Activated T-cell treated with anti-CD3 and anti-CD28 coated beads, Interleukin-2, amount 50 U/mL, for 4 hours (primary cell): ENCODE data around the gene CD80. TPM values are rescaled to one million over a fixed set of nuclear protein-coding genes. Genes with fewer than 3 reads are reported as not detected.
"Not testable (repeated sequence)": the region's sequence is repeated elsewhere in the genome, so short reads cannot be mapped to it uniquely, and the experiment has no call there.

Source experiments
- ATAC-seq, 2 donors: fragments of 200-7000 bp; cut with Tn5 transposase; one replicate each; pipeline ENCODE4 v1.10.0; 2021
- DNase-seq: peaks from one replicate; pipeline ENCODE4 v3.0.0-alpha.2; 2020
- H3K27me3 Mint-ChIP-seq: one replicate; pipeline ENCODE4 v1.8.0; 2021; ENCODE audit warnings: low read depth, mixed read lengths
- H3K36me3 Mint-ChIP-seq: one replicate; pipeline ENCODE4 v1.8.0; 2022; ENCODE audit warnings: mixed read lengths; ENCODE audit not compliant: insufficient read depth
- H3K4me1 Mint-ChIP-seq: one replicate; pipeline ENCODE4 v1.8.0; 2021; ENCODE audit warnings: low read depth, mixed read lengths
- H3K4me3 Mint-ChIP-seq: one replicate; pipeline ENCODE4 v1.8.0; 2021; ENCODE audit warnings: mild to moderate bottlenecking, moderate library complexity, mixed read lengths
- H3K9me3 Mint-ChIP-seq: one replicate; pipeline ENCODE4 v1.8.0; 2021; ENCODE audit warnings: mixed read lengths
- total RNA-seq, 3 donors: library from RNA; stranded (reverse); gene quantifications; one replicate each; pipeline ENCODE4 v1.2.1, GENCODE V29; 2021

The CD80 gene
- total RNA-seq, 3 donors from 2014 or later: 1.6 to 6.2 (median 3.3) TPM

DNA sequence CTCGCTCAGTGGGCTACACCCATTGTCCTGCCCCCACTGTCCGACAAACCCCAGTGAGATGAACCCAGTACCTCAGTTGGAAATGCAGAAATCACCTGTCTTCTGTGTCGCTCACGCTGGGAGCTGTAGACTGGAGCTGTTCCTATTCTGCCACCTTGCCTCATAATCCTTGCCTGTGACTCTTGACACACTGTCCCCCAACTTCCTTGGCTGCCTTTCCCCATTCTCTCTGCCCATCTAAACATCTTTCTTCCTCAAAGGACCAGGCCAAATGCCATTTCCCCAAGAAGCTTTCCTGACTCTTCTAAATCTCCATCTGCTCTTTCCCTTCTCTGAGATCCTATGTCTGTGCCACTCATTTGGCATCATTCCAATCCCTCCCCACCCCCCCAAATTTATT is 9.7 kb upstream of the CD80 start:
- DNase-seq: no peak
- peaks cover 11% of the 10 kb centered on the region for H3K27me3 Mint-ChIP-seq
- no peaks in the 10 kb centered on the region for H3K9me3 Mint-ChIP-seq
- ATAC-seq: no peak
- H3K4me3 Mint-ChIP-seq: no peak overlapping the region
- no peaks in the 10 kb centered on the region for H3K36me3 Mint-ChIP-seq
- H3K4me1 Mint-ChIP-seq: no peaks in the 10 kb centered on the region

DNA sequence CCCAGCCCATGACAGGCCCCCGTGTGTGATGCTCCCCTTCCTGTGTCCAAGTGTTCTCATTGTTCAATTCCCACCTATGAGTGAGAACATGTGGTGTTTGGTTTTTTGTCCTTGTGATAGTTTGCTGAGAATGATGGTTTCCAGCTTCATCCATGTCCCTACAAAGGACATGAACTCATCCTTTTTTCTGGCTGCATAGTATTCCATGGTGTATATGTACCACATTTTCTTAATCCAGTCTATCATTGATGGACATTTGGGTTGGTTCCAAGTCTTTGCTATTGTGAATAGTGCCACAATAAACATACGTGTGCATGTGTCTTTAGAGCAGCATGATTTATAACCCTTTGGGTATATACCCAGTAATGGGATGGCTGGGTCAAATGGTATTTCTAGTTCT is 3.9 kb upstream of the CD80 start:
- not testable (repeated sequence) for ATAC-seq, H3K36me3 Mint-ChIP-seq, DNase-seq, H3K27me3 Mint-ChIP-seq, H3K9me3 Mint-ChIP-seq, H3K4me3 Mint-ChIP-seq
- peaks cover 14% of the 10 kb centered on the region for H3K4me1 Mint-ChIP-seq

DNA sequence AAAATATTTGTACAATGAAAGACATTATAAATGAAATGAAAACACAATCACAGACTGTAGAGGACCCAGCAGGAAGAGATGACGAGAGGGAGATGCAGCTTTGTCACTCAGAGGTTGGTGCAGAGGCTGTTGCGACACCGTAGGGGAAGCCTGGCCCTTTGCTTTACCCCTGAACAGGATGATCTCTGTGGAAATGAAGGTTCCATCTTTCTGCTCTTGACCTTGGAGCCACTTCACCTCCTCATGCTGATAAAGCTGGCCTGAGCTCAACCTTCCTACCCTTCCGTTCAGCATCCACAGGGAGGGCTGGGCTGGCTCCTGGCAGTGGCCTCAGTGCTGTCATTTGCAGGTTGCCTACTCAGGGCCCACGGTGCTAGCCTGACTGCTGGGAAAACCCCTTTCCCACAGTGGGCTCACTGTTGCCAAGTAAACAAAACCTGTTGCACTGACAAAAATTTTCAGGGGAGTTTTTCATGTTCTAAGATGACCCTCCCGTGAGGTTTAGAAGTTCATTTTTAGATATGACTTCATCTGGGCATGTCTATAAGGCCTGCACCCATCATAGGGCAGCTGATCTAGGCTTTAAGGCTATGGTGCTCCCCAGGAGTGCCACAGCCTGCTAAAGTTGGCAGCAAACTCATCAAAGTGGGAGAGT is 3.0 kb upstream of the CD80 start:
- Mint-ChIP-seq H3K36me3 (no peaks in the 10 kb centered on the region), H3K27me3 (no peaks in the 10 kb centered on the region), H3K4me1 (peaks cover 21% of the 10 kb centered on the region), H3K9me3 (no peaks in the 10 kb centered on the region), H3K4me3 (peak overlapping the region; percentile 19)
- no peak for DNase-seq
- peak; percentile 69 to 85 for ATAC-seq

DNA sequence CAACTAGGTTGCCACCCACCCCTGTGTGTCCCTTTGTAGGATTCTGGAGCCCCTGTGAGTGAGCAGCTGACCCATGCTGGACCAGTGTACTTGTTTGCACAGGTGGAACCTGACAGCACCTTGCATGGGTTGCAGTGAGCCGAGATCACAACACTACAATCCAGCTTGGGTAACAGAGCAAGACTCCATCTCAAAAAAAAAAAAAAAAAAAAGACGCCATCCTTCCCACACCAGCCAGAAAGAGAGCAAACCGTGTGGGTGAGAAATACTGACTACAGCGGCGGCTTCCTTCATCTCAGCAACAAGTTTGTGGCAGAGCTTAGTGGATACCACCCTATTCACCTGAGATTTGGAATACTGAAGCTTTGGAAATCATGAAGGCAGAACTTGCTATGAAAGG is 746 bp upstream of the CD80 start:
- Mint-ChIP-seq H3K9me3 (no peaks in the 10 kb centered on the region), H3K4me1 (peaks cover 25% of the 10 kb centered on the region), H3K4me3 (no peak overlapping the region), H3K27me3 (no peaks in the 10 kb centered on the region), H3K36me3 (no peaks in the 10 kb centered on the region)
- ATAC-seq (no peak), DNase-seq (no peak)

DNA sequence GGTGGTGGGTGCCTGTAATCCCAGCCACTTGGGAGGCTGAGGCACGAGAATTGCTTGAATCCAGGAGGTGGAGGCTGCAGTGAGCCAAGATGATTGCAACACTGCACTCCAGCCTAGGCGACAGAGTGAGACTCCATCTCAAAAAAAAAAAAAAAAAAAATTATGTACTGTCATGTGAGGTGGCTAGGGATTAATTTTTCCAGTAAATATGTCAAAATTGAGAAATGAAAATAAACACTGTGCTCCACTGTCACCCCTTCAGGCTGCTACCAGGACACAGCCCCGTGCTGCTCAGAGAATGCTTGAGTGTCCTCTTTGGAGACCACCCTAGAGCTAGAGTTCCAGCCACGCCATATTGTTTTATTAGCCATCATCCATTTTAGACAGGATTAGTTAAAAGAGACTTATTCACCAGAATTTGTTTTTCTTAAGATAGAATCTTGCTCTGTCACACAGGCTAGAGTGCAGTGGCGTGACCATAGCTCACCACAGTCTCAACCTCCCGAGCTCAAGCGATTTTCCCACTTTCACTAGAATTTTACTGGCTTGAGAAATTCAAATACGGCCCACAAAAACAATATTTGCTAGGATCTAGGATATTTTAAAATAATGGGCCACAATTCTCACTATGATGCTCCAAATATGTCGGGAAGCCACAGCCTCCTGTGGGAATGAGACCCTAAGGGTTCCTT is 642 bp downstream of the CD80 start:
- DNase-seq (no peak), ATAC-seq (no peak)
- no peaks in the 10 kb centered on the region for H3K36me3 Mint-ChIP-seq
- peaks cover 25% of the 10 kb centered on the region for H3K4me1 Mint-ChIP-seq
- H3K9me3 Mint-ChIP-seq: no peaks in the 10 kb centered on the region
- peak overlapping the region; percentile 51 for H3K4me3 Mint-ChIP-seq
- H3K27me3 Mint-ChIP-seq: no peaks in the 10 kb centered on the region

GRCh38 chr3:119557877-119558269 is 1.5 kb downstream of the CD80 start:
- Mint-ChIP-seq H3K9me3 (no peaks in the 10 kb centered on the region), H3K4me3 (peak overlapping the region; percentile 43), H3K27me3 (no peaks in the 10 kb centered on the region), H3K4me1 (peaks cover 24% of the 10 kb centered on the region), H3K36me3 (no peaks in the 10 kb centered on the region)
- no peak for ATAC-seq
- no peak for DNase-seq

- Mint-ChIP-seq H3K4me3 (peak overlapping the region; percentile 43), H3K4me1 (peaks cover 19% of the 10 kb centered on the region), H3K27me3 (no peaks in the 10 kb centered on the region), H3K9me3 (no peaks in the 10 kb centered on the region), H3K36me3 (no peaks in the 10 kb centered on the region)
- DNase-seq (no peak), ATAC-seq (no peak)
Observed at GRCh38 chr3:119557192-119557876, 2.1 kb downstream of the CD80 start.

- Mint-ChIP-seq H3K4me1 (peaks cover 17% of the 10 kb centered on the region), H3K9me3 (no peaks in the 10 kb centered on the region), H3K4me3 (peak overlapping the region; percentile 39), H3K27me3 (no peaks in the 10 kb centered on the region), H3K36me3 (no peaks in the 10 kb centered on the region)
- no peak for DNase-seq
- no peak for ATAC-seq
Observed at GRCh38 chr3:119555929-119556328, 3.5 kb downstream of the CD80 start.

GRCh38 chr3:119555309-119555735 is 4.1 kb downstream of the CD80 start:
- no peak for DNase-seq
- Mint-ChIP-seq H3K4me3 (peak overlapping the region; percentile 39), H3K9me3 (no peaks in the 10 kb centered on the region), H3K4me1 (peaks cover 17% of the 10 kb centered on the region), H3K27me3 (no peaks in the 10 kb centered on the region), H3K36me3 (no peaks in the 10 kb centered on the region)
- no peak for ATAC-seq

GRCh38 chr3:119553823-119554415 is 5.5 kb downstream of the CD80 start:
- ATAC-seq (no peak), DNase-seq (no peak)
- no peaks in the 10 kb centered on the region for H3K27me3 Mint-ChIP-seq
- H3K36me3 Mint-ChIP-seq: no peaks in the 10 kb centered on the region
- no peaks in the 10 kb centered on the region for H3K9me3 Mint-ChIP-seq
- H3K4me3 Mint-ChIP-seq: peak overlapping the region; percentile 7
- H3K4me1 Mint-ChIP-seq: peaks cover 11% of the 10 kb centered on the region

- H3K36me3 Mint-ChIP-seq, DNase-seq, H3K9me3 Mint-ChIP-seq, H3K27me3 Mint-ChIP-seq, H3K4me3 Mint-ChIP-seq, ATAC-seq, H3K4me1 Mint-ChIP-seq: not testable (repeated sequence)
Observed at GRCh38 chr3:119552928-119553327, 6.5 kb downstream of the CD80 start.

DNA sequence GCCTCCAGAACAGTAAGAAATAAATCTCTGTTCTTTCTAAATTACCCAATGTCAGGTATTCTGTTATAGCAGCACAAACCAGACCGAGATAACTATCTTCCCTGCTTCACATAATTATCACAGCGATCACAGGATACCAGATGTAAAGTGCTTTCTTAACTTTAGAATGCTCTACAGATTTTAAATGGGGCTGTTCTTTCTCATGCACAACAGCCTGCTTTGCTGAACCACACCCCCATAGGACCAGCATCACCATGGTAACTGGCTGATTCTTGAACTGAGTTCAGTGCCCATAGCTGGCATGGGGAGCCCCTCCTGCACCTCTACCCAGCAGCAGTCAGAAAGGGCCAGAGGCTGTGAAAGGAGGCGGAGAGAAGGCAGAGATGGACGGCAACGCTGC is 7.8 kb downstream of the CD80 start:
- H3K9me3 Mint-ChIP-seq: no peaks in the 10 kb centered on the region
- no peaks in the 10 kb centered on the region for H3K27me3 Mint-ChIP-seq
- no peaks in the 10 kb centered on the region for H3K36me3 Mint-ChIP-seq
- DNase-seq (no peak), ATAC-seq (no peak)
- no peak overlapping the region for H3K4me3 Mint-ChIP-seq
- peaks cover 4% of the 10 kb centered on the region for H3K4me1 Mint-ChIP-seq

GRCh38 chr3:119550192-119550910 is 9.1 kb downstream of the CD80 start:
- Mint-ChIP-seq H3K4me1 (no peaks in the 10 kb centered on the region), H3K9me3 (no peaks in the 10 kb centered on the region), H3K27me3 (no peaks in the 10 kb centered on the region), H3K4me3 (no peak overlapping the region), H3K36me3 (no peaks in the 10 kb centered on the region)
- DNase-seq: no peak
- no peak for ATAC-seq

DNA sequence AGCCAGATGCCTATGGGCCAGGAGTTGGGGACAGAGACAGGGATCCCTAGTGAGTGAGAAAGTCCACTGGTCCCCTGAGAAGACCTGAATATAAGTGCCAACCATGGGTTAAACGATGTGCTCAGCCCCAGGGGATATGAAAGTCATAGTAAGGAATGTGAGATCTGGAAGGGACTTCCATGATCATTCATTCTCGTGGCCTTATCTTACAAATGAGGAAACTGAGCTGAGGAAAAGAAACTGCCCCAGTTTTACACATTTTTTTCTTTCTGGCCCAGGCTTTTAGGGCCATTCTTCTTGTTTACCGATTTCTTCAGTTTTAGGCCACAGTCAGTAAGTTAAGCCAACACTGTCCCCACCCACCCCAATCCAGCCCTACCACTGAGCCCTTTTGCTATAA is 11.1 kb downstream of the CD80 start:
- Mint-ChIP-seq H3K27me3 (no peaks in the 10 kb centered on the region), H3K4me1 (no peaks in the 10 kb centered on the region), H3K9me3 (no peaks in the 10 kb centered on the region), H3K36me3 (no peaks in the 10 kb centered on the region), H3K4me3 (no peak overlapping the region)
- DNase-seq (no peak), ATAC-seq (no peak)
